SK-N-MC (cell line): ENCODE results near the gene ZNF496.

Experiments used
- EZH2 ChIP-seq: fragments of 200-600 bp; sonication (generic); IDR thresholded peaks from one replicate; pipeline ENCODE4 v1.6.1; 2017; ENCODE audit warnings: antibody characterized with exemption
- POLR2AphosphoS5 ChIP-seq: IDR thresholded peaks from 2 replicates; pipeline ENCODE4 v1.6.1; 2012; ENCODE audit warnings: mild to moderate bottlenecking, low read depth, low read length, borderline replicate concordance

DNA sequence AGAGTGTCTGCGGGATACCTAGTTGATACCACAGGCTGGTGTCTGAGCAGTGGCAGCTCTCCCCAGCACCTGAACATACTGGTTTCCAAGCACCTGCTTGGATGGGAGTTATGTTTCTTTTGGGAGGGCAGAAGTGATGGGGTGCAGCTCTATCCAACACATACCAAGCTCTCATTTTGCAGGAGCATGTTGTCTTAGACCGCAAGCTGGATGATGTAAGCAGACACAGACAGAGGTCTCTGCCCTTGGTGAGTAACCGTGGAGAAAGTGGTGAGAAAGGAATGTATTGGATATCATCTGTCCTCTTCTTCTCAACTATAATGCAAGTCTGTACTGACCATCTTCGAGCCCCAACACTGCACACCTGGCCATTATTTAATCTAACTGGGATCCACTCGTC lies 37.4 kb downstream of the ZNF496 start:
- TF ChIP-seq EZH2 (no peak), POLR2AphosphoS5 (no peak)
